ENCODE results near the gene CST11. TPM values are rescaled to one million over a fixed set of nuclear protein-coding genes. Genes with fewer than 3 reads are reported as not detected.

The CST11 gene
- total RNA-seq, 4 donors from 2014 or later, result not detected

- WGBS, 2 donors, result 1 to 4% methylated on average over 5 to 10 of the region's 64 CpGs
- Histone ChIP-seq H3K36me3 (no peaks in the 10 kb centered on the region), H3K9me3 (no peaks in the 10 kb centered on the region), H3K27ac (peak within 1 kb of the TSS; percentile 96 to 97 (median 96)), H3K27me3 (no peaks in the 10 kb centered on the region), H3K4me3 (peak within 1 kb of the TSS; percentile 81 to 96 (median 89)), H3K4me1 (peaks cover 4 to 46% (median 9%) of the 10 kb centered on the region in 3 donors)
- intact Hi-C loops (cut with DNase I), result no loop called here
- peak; percentile 82 for DNase-seq
- TF ChIP-seq CTCF (IDR thresholded peaks at IDR 0.05) (peak; percentile 37 to 90 (median 78)), POLR2A (IDR thresholded peaks at IDR 0.05) (peak in 3 of 4 donors; percentile 67 to 94 (median 88))
Observed at GRCh38 chr20:23420943-23421931, 31.4 kb downstream of the CST11 start, which contains the start of gene NAPB. TSS of gene NAPB (minus strand) at chr20:23421488. CDS start at chr20:23421402, 86 bp downstream.

- Histone ChIP-seq H3K27me3 (no peaks in the 10 kb centered on the region), H3K36me3 (no peaks in the 10 kb centered on the region), H3K4me1 (peaks cover 4 to 56% (median 9%) of the 10 kb centered on the region in 3 donors), H3K4me3 (peak overlapping the region; percentile 81 to 96 (median 89)), H3K9me3 (no peaks in the 10 kb centered on the region), H3K27ac (peak overlapping the region; percentile 96 to 97 (median 96))
- no peak for DNase-seq
- TF ChIP-seq CTCF (IDR thresholded peaks at IDR 0.05), result no peak
- TF ChIP-seq POLR2A (IDR thresholded peaks at IDR 0.05), result no peak
- intact Hi-C loops (cut with DNase I), result no loop called here
- 0 to 2% methylated on average over 11 to 12 of the region's 58 CpGs for WGBS, 2 donors
Observed at GRCh38 chr20:23419995-23420901, 32.4 kb downstream of the CST11 start.

GRCh38 chr20:23419657-23419994 lies 33.0 kb downstream of the CST11 start:
- Histone ChIP-seq H3K4me3 (peak overlapping the region; percentile 81 to 96 (median 89)), H3K36me3 (no peaks in the 10 kb centered on the region), H3K27me3 (no peaks in the 10 kb centered on the region), H3K27ac (peak overlapping the region; percentile 96 to 97 (median 96)), H3K9me3 (no peaks in the 10 kb centered on the region), H3K4me1 (peaks cover 4 to 58% (median 9%) of the 10 kb centered on the region in 3 donors)
- TF ChIP-seq POLR2A (IDR thresholded peaks at IDR 0.05) (no peak), CTCF (IDR thresholded peaks at IDR 0.05) (no peak)
- WGBS, 2 donors, result 14 to 16% methylated on average over 5 of the region's 5 CpGs
- intact Hi-C loops (cut with DNase I), result no loop called here
- DNase-seq, result no peak

- H3K9me3 ChIP-seq, result no peaks in the 10 kb centered on the region
- H3K4me3 ChIP-seq, result no peak overlapping the region
- intact Hi-C loops (cut with DNase I), result no loop called here
- no peaks in the 10 kb centered on the region for H3K36me3 ChIP-seq
- no peak for DNase-seq
- H3K27me3 ChIP-seq, result no peaks in the 10 kb centered on the region
- TF ChIP-seq CTCF (IDR thresholded peaks at IDR 0.05) (no peak), POLR2A (IDR thresholded peaks at IDR 0.05) (no peak)
- no peak overlapping the region for H3K27ac ChIP-seq
- peaks cover 4 to 58% (median 9%) of the 10 kb centered on the region in 3 donors for H3K4me1 ChIP-seq
Observed at GRCh38 chr20:23417861-23418260, 34.8 kb downstream of the CST11 start.

All from esophagus squamous epithelium (tissue), 5 donors.